ENCODE measurements around the gene UGT1A5.

Gene UGT1A5

DNA sequence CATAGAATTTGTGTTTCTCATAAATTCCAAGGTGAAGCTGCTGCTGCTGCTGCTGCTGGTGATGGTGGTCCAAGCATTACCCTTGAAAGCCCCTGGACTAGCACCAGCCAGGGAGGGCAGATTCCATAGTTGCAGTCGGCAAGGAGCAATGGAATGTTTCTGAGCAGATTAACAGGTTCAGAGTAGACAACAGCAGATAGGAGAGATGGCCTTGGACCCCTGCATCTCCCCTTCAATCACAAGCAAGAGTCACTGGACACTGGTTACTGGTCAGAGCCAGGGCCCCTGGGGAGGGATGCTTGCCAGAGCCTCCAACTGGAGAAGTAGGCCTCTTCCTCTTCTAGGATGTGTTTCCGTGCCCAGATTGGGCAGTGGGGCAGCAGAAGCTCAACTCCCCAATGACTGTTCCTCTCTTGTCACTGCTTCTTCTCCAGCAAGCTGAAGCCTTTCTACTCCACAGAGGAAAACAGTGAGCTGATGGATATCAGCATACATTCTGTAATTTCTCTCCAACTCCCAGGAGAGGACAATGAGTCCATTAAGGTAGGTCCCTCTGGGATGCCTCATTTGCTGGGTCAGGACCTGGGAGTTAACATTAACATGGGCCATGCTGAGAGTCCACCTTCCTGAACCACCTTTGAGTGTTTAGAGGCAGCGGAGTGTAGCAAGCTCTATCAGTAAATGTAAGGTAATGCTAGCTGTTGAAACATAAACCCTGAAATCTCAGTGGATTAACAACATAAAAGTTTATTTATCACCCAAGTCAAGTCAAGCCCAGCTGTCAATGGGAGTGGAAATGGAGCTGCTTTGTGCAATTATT, 100.7 kb downstream of the UGT1A5 start:
- DNase-seq = no peak

DNA sequence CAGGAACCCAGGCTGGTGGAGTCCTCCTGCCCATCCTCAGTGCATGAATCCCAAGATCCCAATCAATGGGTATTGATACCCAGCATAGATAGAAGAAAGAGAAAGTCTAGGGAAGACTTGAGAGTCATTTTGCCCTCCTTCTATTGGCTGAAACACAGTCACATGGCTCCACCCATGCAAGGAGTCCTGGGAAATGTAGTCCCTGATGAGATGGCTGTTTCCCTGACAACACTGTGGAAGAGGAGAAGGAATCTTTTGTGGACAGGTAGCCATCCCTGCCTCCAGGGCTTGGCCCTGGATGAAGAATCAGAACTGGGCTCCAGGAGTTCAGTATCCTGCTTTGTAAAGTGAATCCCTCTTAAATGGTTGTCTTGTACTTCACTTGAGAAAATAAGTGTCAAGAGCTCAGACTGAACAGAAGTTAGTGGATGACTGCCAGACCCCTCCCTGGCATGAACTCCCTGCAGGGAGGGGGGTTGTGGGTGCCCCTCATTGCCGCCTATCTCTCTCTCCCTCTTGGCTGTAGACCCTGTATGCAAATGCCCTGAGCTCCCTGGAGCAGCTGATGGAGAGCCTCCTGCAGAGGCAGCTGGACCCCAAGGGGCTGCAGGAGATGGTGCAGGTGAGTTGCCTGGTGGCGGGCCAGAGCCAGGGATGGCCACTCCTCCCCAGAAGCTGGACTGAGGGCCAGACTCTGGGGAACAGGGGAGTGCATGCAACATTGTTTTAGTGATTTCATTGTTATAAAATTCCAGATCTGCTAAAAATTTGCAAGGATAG, 101.5 kb downstream of the UGT1A5 start:
- no peak for DNase-seq

DNA sequence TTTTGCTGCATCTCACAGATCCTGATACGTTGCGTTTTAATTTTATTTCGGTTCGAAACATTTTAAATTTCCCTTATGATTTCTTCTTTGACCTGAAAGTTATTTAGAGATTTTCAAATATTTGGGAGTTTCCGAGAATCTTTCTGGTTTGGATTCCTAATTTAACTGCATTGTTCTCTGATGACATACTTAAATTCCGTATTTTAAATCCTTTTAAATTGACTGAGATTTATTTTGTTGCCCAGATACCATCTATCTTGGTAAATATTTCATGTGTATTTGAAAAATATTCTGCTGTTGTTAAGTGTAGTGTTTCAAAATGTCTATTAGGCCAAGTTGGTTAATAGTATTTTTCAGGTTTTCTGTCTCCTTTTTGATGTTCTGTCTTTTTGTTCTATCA, 103.2 kb downstream of the UGT1A5 start:
- no peak for DNase-seq

DNA sequence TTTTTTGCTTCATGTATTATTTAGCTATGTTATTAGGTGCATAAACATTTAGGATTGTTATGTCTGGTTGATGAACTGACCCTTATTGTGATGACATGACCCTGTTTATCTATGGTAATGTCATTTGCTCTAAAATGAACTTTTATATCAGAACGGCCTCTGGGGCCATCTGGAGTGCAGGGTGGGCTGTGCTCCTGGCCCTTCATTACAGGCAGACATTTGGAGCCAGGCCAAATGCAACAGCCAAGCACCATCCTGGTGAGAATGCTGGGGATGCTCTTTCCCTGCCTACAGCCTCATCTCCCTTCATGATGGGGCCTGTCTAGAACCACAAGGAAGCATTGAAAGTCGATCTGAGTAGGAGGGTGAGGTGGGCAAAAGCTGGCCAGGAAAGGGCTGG, 103.6 kb downstream of the UGT1A5 start:
- no peak for DNase-seq

DNA sequence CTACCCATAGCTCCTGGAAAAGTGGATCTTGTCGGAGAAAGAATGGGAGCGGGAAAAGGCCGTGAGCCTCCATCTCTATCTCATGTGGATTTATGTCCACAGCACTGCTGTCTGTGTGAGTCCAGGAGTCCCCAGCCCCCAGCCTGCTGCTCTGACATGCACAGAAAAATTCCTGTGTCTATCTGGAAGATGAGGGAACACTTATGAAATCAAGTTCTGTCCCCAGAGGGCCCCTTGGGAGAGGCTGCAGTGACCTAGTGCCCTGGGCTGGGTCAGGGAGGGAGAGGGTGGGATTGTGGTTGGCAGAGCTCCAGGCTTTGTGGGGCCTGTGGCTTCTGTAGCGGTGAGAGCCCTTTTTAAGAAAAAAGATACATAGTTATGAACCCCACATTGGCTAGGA, 104.1 kb downstream of the UGT1A5 start:
- DNase-seq = no peak

DNA sequence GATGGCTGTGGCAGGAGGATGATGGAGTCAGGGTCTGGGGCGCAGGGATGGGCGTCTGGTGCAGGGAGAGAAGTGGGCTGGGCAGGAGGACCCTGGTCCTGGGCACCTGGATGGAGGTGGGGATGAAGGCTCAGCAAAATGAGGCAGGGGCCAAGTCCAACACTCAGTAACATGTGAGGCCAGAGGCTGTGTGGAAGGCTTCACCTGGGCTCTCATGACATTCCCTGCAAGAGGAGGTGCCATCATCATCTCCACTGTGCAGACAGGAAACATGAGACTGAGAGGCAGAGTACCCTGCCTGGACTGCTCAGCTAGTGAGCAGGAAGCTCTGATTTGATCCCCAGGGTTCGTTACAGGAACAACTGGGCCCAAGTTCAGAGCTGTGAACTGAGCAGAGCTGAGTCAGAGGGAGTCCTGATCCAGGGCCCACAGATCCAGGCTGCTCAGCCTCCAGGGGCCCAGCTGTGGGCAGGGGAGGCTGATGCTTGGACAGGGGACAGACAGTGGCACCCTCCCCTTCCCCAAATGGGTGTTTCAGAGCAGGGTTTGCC, 104.7 kb downstream of the UGT1A5 start:
- DNase-seq = no peak

DNA sequence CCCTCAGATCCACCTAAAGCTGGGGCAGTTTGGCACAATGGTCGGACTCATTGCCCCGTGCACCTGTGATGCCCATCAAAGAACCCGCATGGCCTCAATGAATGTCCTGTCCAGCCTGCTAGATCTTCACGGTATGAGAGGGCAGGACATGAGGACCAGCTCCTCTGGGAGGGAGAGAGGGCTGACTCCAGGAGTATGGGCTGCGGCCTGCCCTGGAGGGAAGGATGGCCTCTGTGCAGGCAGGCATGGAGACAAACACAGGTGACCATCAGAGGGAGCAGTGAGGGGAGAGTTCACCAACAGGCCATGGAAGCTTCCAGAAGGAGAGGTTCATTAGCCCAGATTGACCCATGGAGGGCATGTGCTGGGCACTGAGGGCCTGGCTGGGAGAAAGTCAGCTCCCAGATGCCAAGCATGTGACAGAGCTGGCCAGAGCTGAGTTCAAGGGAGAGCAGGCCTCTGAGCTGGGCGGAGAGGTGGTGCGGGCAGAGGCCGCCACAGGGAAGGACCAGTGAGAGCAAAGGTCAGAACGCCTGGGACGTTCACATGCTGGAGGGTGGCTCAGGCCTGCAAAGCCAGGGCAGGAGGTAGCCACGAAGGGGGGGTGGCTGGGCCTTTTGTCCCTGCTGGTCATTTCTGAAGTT, 105.4 kb downstream of the UGT1A5 start:
- DNase-seq = no peak

DNA sequence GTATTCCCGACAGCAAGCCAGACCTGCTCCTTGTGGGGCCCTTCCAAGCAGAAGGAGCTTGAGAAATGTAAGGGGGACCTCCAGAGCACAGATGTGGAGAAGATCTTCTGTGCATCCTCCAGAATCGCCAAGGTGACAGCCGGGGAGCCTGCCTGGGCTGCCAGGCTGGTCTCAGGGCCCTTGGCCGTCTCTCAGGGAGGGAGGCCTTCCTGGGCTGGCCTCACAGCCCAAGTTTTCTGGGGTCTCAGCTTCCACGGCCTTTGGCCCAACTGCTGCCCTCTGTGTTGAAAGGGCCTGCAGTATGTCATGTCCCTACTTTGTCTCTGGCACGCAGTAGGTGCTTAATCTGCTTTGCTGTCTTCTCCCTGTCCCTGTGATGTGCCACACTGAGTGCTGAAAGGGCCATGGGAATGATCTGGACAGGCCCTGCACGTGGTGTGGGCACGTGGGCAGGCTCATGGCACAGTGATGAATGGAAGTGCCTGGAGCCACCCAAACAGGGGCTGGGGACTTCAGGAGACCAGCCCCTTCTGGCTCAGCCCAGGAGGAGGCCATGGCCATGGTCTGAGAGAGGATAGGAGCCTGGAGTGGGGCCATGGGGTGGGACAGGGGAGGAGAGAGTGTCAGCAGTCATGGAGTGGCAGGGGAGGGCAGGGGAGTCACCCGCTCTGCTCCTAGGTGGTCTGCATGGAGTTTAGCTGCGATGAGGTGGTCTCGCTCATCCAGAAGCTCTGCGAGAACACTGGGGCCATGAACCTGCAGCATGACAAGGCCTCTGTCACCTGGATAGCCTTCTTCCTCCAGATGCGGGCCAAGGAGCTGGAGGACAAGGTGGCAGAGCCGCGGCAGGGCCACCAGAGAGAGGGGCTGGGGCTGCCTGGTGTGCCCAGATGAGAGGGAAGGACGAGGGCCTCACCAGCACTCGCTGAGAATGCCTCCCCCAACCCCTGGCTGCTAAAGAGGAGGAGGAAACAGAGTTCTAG, 106.2 kb downstream of the UGT1A5 start:
- no peak for DNase-seq

DNA sequence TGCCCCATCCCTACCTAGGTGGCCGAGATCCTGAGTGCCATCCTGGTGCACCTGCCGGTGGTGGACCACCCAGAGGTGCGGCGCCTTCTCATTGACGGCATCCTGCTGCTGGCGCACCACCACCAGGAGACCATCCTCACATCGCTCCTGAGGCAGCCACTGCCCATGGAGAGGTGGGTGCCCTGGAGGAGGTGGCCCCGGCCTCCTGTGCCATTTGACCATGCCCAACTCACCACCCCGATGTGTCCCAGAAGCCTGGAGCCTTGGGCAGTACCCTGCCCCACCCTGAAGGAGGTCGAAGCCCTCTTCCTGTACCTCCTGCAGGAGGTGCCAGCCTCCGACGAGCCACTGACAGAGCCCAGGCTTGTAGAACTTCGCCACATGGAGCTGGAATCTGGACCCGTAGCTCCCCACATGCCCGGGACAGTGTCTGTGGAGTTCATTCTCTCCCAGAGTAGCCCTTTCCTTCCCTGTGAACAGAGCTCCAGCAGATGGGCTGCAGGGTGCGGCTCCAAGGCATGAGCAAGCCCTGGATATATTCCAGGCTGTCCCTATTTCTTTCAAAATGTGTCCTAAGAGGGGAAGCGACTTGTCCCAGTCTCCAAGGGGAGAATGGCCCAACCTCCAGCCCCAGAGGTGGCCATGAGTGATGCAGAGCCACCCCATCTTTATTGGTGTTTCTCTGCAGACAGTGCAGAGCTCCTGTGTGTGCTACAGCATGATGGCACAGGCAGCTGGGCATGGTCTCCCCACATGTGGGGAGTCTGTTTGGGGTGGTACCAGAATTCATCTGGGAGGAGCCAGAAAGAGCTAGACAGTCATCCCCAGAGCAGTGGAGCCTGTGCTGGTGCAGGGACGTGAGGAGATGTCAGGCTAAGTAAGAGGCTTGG, 107.4 kb downstream of the UGT1A5 start:
- no peak for DNase-seq

DNA sequence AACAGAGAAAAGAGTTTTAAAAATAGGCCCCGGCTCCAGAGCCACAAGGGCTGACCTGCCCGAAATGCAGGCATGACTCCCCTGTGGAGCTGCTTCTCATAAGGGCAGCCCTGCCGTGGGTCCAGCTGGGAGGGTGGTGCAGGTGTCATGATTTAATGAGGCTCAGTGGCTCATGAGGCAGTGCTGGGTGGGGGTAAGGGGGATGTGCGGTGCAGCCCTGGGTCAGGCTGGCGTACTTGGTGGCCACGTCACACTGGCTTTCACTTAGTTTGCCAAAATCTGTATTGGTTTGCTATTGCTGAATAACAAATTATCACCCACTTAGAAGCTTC, 108.0 kb downstream of the UGT1A5 start:
- DNase-seq = no peak

DNA sequence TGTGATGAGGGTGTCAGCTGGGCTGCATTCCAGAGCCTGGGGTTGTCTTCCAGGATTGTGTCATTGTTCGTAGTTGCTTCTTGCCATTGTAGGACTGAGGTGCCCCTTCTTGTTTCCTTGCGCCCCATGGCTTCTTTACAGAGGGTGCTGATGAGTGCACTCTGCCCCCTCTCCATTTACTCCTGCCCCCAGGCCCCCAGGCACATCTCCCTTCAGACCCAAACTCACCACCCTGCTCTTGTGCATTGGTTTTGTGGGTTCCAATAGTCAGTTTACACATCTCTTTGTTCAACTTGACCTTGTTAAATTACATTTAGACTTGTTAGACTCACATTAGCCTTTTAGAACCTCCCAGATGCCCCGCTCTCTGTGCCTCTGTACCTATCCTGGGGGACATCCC, 108.5 kb downstream of the UGT1A5 start:
- no peak for DNase-seq

DNA sequence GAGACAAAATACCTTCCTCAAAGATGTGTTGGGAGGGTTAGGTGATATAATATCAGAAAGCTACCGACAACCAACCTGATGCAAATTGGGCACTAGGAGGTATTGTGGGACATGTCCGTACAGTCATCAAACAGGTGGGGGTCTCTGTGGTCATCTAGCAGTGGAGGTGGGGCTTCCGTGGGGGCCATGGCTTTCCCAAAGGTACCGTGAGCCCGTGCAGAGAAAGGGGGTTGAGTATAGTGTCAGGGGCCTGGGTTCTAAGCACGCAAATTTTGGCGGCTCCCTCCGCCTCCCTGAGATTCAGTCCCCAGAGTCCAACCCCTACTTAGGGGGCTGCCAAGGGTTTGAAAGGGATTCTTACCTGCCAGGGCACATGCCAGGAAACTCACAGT, 109.0 kb downstream of the UGT1A5 start:
- DNase-seq = no peak

DNA sequence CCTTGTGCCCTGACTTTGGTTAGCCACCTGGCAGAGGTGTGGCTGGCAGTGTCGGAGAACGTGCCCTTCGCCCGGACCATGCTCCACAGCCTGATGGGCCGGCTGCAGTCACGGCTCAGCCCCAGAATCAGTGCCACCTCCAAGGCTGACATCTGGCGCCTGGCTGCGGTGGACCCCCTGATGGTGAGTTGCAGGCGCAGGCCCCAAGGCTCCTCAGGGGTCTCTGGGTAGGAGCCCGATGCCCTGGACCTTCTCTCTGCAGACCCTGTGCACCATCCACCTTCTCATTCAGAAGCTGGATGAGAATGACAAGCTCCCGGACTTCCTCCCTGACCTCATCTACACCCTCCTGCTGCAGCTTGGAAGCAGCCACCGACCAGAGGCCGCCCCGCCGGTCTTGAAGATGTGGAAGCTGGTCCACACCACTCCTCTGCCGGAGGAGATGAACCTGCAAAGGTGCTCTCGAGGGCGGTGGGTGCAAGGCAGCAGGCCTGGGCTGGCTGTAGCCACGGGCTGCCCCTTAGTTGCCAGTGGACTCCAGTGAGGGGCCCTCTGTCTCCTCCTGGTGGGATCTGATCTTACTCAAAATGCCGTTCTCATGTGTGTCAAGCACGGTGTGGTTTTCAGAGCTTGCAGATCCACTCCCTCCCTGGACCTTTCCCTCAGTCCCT, 109.5 kb downstream of the UGT1A5 start:
- no peak for DNase-seq
